GM23338 (cell line): ENCODE data around the gene PYDC2. TPM values are rescaled to one million over a fixed set of nuclear protein-coding genes. Genes with fewer than 3 reads are reported as not detected.

Experiments
- ATAC-seq: fragments of 200-7000 bp; cut with Tn5 transposase; 3 replicates; pipeline ENCODE4 v1.9.1; 2020
- DNase-seq: peaks from one replicate; pipeline ENCODE4 v3.0.0-alpha.2; 2015; ENCODE audit warnings: low spot score
- H2AFZ ChIP-seq: fragments of 200-600 bp; sonication (generic); 2 replicates; pipeline ENCODE4 v1.8.0; 2016; ENCODE audit warnings: antibody characterized with exemption, mild to moderate bottlenecking, moderate library complexity
- H3F3A ChIP-seq: fragments of 200-600 bp; sonication (generic); replicated peaks from 2 replicates; pipeline ENCODE4 v1.8.0; 2017; ENCODE audit warnings: antibody characterized with exemption, mixed run types, low read depth
- H3K27ac ChIP-seq: fragments of 200-600 bp; sonication (generic); 2 replicates; pipeline ENCODE4 v1.6.1; 2016; ENCODE audit warnings: low read depth
- H3K27me3 ChIP-seq: fragments of 200-600 bp; sonication (generic); 2 replicates; pipeline ENCODE4 v1.8.0; 2016; ENCODE audit warnings: mild to moderate bottlenecking, mixed run types, moderate library complexity; ENCODE audit not compliant: insufficient read depth
- H3K36me3 ChIP-seq: fragments of 200-600 bp; sonication (generic); 2 replicates; pipeline ENCODE4 v1.8.0; 2016; ENCODE audit warnings: mild to moderate bottlenecking; ENCODE audit not compliant: insufficient read depth
- H3K4me1 ChIP-seq: fragments of 200-600 bp; sonication (generic); 2 replicates; pipeline ENCODE4 v1.8.0; 2016; ENCODE audit warnings: mild to moderate bottlenecking, moderate library complexity; ENCODE audit not compliant: insufficient read depth
- H3K4me2 ChIP-seq: fragments of 200-600 bp; sonication (generic); 2 replicates; pipeline ENCODE4 v1.7.1; 2017; ENCODE audit warnings: mixed run types
- H3K4me3 ChIP-seq: fragments of 200-600 bp; sonication (generic); 2 replicates; pipeline ENCODE4 v1.6.1; 2016; ENCODE audit warnings: mixed run types
- H3K79me2 ChIP-seq: fragments of 200-600 bp; sonication (generic); replicated peaks from 2 replicates; pipeline ENCODE4 v1.8.0; 2017; ENCODE audit warnings: mild to moderate bottlenecking; ENCODE audit not compliant: insufficient read depth
- H3K9me2 ChIP-seq: fragments of 200-600 bp; sonication (generic); 2 replicates; pipeline ENCODE4 v1.8.0; 2017; ENCODE audit not compliant: insufficient read depth
- H4K20me1 ChIP-seq: fragments of 200-600 bp; sonication (generic); replicated peaks from 2 replicates; pipeline ENCODE4 v1.8.0; 2017; ENCODE audit warnings: mild to moderate bottlenecking; ENCODE audit not compliant: insufficient read depth
- H3K27ac Mint-ChIP-seq: 2 replicates; pipeline ENCODE4 v1.8.0; 2020; ENCODE audit warnings: inconsistent platforms, mild to moderate bottlenecking, moderate library complexity, mixed read lengths
- H3K27me3 Mint-ChIP-seq: 3 replicates; pipeline ENCODE4 v1.8.0; 2022; ENCODE audit warnings: low read depth, mild to moderate bottlenecking, moderate library complexity, mixed read lengths, inconsistent platforms; ENCODE audit not compliant: insufficient read depth, poor library complexity
- H3K36me3 Mint-ChIP-seq: 3 replicates; pipeline ENCODE4 v1.8.0; 2021; ENCODE audit warnings: low read depth, mild to moderate bottlenecking, inconsistent platforms, moderate library complexity, mixed read lengths
- H3K4me1 Mint-ChIP-seq: 3 replicates; pipeline ENCODE4 v1.8.0; 2020; ENCODE audit warnings: mild to moderate bottlenecking, inconsistent platforms, mixed read lengths
- H3K4me3 Mint-ChIP-seq: 3 replicates; pipeline ENCODE4 v1.8.0; 2021; ENCODE audit warnings: moderate library complexity, mild to moderate bottlenecking, inconsistent platforms, mixed read lengths
- H3K9me3 Mint-ChIP-seq: 3 replicates; pipeline ENCODE4 v1.8.0; 2020; ENCODE audit warnings: moderate library complexity, mild to moderate bottlenecking, inconsistent platforms, mixed read lengths
- CREB1 ChIP-seq: fragments of 250-450 bp; sonication (Bioruptor Pico); IDR thresholded peaks from 2 replicates; pipeline ENCODE4 v1.5.0; 2020; ENCODE audit warnings: low read depth, mild to moderate bottlenecking, moderate library complexity
- CTCF ChIP-seq, 2 experiments: fragments of 200-600 bp in 1 of 2; sonication (generic) in 1 of 2; conservative IDR thresholded peaks; 2 replicates each; pipeline versions ENCODE4 v1.5.1 to v1.6.1; 2016 to 2017; ENCODE audit warnings: antibody characterized with exemption in 2 of 2, low read depth in 2 of 2, mild to moderate bottlenecking in 2 of 2, moderate library complexity in 1 of 2
- ETS1 ChIP-seq: IDR thresholded peaks from 2 replicates; pipeline ENCODE4 v1.6.1; 2016; ENCODE audit warnings: antibody characterized with exemption
- EZH2 ChIP-seq: fragments of 200-600 bp; sonication (generic); IDR thresholded peaks from one replicate; pipeline ENCODE4 v1.8.0; 2017; ENCODE audit warnings: antibody characterized with exemption, mild to moderate bottlenecking, low read depth; ENCODE audit not compliant: unreplicated experiment
- EZH2phosphoT487 ChIP-seq: fragments of 200-600 bp; sonication (generic); IDR thresholded peaks from one replicate; pipeline ENCODE4 v1.8.1; 2018; ENCODE audit warnings: antibody characterized with exemption; ENCODE audit not compliant: unreplicated experiment
- JUNB ChIP-seq: IDR thresholded peaks from one replicate; pipeline ENCODE4 v1.6.1; 2016; ENCODE audit warnings: antibody characterized with exemption; ENCODE audit not compliant: unreplicated experiment
- NANOG ChIP-seq: IDR thresholded peaks from 2 replicates; pipeline ENCODE4 v1.6.1; 2016; ENCODE audit warnings: antibody characterized with exemption, borderline replicate concordance
- POLR2AphosphoS5 ChIP-seq: IDR thresholded peaks from 2 replicates; pipeline ENCODE4 v1.6.1; 2016; ENCODE audit warnings: antibody characterized with exemption, low read depth
- polyA plus RNA-seq: library from polyadenylated mRNA; unstranded; fragments of >200 nt; fragmentation: Nextera tagmentation; extraction: Ambion mirVana; gene quantifications from 2 replicates; pipeline ENCODE4 v1.2.1, GENCODE V29; 2016
- total RNA-seq: library from RNA; depleted of rRNA; stranded (reverse); fragments of >200 nt; shearing (Covaris generic); gene quantifications from 2 replicates; pipeline ENCODE4 v1.2.3, GENCODE V29; 2014

The PYDC2 gene
- total and polyA plus RNA-seq, 2 experiments from 2014 or later, result not detected

- Histone ChIP-seq H3K79me2 (no peaks in the 10 kb centered on the region), H3K27me3 (no peaks in the 10 kb centered on the region), H3F3A (no peaks in the 10 kb centered on the region), H3K4me1 (peaks cover 5% of the 10 kb centered on the region; the same call in 1 of the 2 replicates), H3K9me2 (no peaks in the 10 kb centered on the region), H3K4me3 (no peak overlapping the region), H4K20me1 (no peaks in the 10 kb centered on the region), H3K4me2 (no peak overlapping the region), H3K27ac (no peak overlapping the region), H3K36me3 (no peaks in the 10 kb centered on the region), H2AFZ (0 out of 2 replicates have a peak overlapping the region, but pooled peaks have one; percentile 4)
- no peak for ATAC-seq
- no peaks in the 10 kb centered on the region for H3K9me3 Mint-ChIP-seq
- no peak overlapping the region for H3K4me3 Mint-ChIP-seq
- no peaks in the 10 kb centered on the region for H3K36me3 Mint-ChIP-seq
- H3K4me1 Mint-ChIP-seq, result peaks cover 12% of the 10 kb centered on the region
- no peaks in the 10 kb centered on the region for H3K27me3 Mint-ChIP-seq
- DNase-seq, result no peak
- no peak for TF ChIP-seq CREB1 (CRISPR knock-in tag)
- H3K27ac Mint-ChIP-seq, result no peak overlapping the region
Measured at GRCh38 chr3:191500892-191501291, 39.9 kb downstream of the PYDC2 start.

- H3K4me2 ChIP-seq, result no peak overlapping the region
- Mint-ChIP-seq H3K4me3 (no peak overlapping the region), H3K27me3 (no peaks in the 10 kb centered on the region), H3K36me3 (no peaks in the 10 kb centered on the region), H3K27ac (no peak overlapping the region), H3K4me1 (peaks cover 12% of the 10 kb centered on the region), H3K9me3 (no peaks in the 10 kb centered on the region)
- no peaks in the 10 kb centered on the region for H3K27me3 ChIP-seq
- H2AFZ ChIP-seq, result no peak overlapping the region
- TF ChIP-seq EZH2phosphoT487 (no peak), CTCF (conservative IDR thresholded peaks at IDR 0.05; ENCODE audit: low read depth in 2 of 2) (peak; percentile 70 to 73)
- ATAC-seq (peak; percentile 54), DNase-seq (peak; percentile 68)
- H3K27ac ChIP-seq, result no peak overlapping the region
- H3F3A ChIP-seq, result no peaks in the 10 kb centered on the region
- H3K36me3 ChIP-seq, result no peaks in the 10 kb centered on the region
- H4K20me1 ChIP-seq, result no peaks in the 10 kb centered on the region
- H3K9me2 ChIP-seq, result no peaks in the 10 kb centered on the region
- no peaks in the 10 kb centered on the region for H3K79me2 ChIP-seq
- peaks cover 5% of the 10 kb centered on the region; the same call in 1 of the 2 replicates for H3K4me1 ChIP-seq
- H3K4me3 ChIP-seq, result no peak overlapping the region
Measured at GRCh38 chr3:191502583-191502982, 41.6 kb downstream of the PYDC2 start.

- no peak for ATAC-seq
- H3K4me1 Mint-ChIP-seq, result no peaks in the 10 kb centered on the region
Measured at GRCh38 chr3:191509078-191509477, 48.1 kb downstream of the PYDC2 start.

More at GRCh38 chr3:191509078-191509477, 48.1 kb downstream of the PYDC2 start:
- Mint-ChIP-seq H3K27me3 (no peaks in the 10 kb centered on the region), H3K9me3 (no peaks in the 10 kb centered on the region), H3K36me3 (no peaks in the 10 kb centered on the region), H3K4me3 (no peak overlapping the region), H3K27ac (no peak overlapping the region)
- Histone ChIP-seq H2AFZ (no peak overlapping the region), H3K4me2 (no peak overlapping the region), H3K27ac (no peak overlapping the region), H3K79me2 (no peaks in the 10 kb centered on the region), H3K27me3 (no peaks in the 10 kb centered on the region), H4K20me1 (no peaks in the 10 kb centered on the region), H3K9me2 (no peaks in the 10 kb centered on the region), H3K4me1 (0 out of 2 replicates have a peak, but pooled peaks cover 3% of the 10 kb centered on the region), H3K36me3 (no peaks in the 10 kb centered on the region), H3F3A (no peaks in the 10 kb centered on the region), H3K4me3 (no peak overlapping the region)
- DNase-seq, result no peak
- TF ChIP-seq JUNB (no peak), EZH2 (no peak), CTCF (conservative IDR thresholded peaks at IDR 0.05; ENCODE audit: low read depth in 2 of 2) (no peak), ETS1 (no peak), NANOG (no peak), POLR2AphosphoS5 (no peak)
